ENCODE measurements around the gene ZNF735.
"Not testable (repeated sequence)": the region's sequence is repeated elsewhere in the genome, so short reads cannot be mapped to it uniquely, and the experiment has no call there.

Gene ZNF735

GRCh38 chr7:64184376-64184775 is 22.6 kb upstream of the ZNF735 start:
- H3K27ac ChIP-seq: no peak overlapping the region
- no peaks in the 10 kb centered on the region for H3K9me3 ChIP-seq (ENCODE audit: control insufficient read depth, low read length)
- H3K4me3 ChIP-seq (ENCODE audit: low read depth, low read length): no peak overlapping the region
- no peaks in the 10 kb centered on the region for H3K79me2 ChIP-seq
- no peaks in the 10 kb centered on the region for H3K4me1 ChIP-seq
- no peak overlapping the region for H3K4me2 ChIP-seq (ENCODE audit: low read length)
- no peak overlapping the region for H3K9ac ChIP-seq
- TF ChIP-seq, protein P1, sequence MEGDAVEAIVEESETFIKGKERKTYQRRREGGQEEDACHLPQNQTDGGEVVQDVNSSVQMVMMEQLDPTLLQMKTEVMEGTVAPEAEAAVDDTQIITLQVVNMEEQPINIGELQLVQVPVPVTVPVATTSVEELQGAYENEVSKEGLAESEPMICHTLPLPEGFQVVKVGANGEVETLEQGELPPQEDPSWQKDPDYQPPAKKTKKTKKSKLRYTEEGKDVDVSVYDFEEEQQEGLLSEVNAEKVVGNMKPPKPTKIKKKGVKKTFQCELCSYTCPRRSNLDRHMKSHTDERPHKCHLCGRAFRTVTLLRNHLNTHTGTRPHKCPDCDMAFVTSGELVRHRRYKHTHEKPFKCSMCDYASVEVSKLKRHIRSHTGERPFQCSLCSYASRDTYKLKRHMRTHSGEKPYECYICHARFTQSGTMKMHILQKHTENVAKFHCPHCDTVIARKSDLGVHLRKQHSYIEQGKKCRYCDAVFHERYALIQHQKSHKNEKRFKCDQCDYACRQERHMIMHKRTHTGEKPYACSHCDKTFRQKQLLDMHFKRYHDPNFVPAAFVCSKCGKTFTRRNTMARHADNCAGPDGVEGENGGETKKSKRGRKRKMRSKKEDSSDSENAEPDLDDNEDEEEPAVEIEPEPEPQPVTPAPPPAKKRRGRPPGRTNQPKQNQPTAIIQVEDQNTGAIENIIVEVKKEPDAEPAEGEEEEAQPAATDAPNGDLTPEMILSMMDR (IDR thresholded peaks at IDR 0.05): no peak
- no peaks in the 10 kb centered on the region for H3K27me3 ChIP-seq (ENCODE audit: control insufficient read depth, insufficient read depth, low read length)
- H2AFZ ChIP-seq: no peak overlapping the region
- no peaks in the 10 kb centered on the region for H3K36me3 ChIP-seq (ENCODE audit: control insufficient read depth, insufficient read depth, low read length)

DNA sequence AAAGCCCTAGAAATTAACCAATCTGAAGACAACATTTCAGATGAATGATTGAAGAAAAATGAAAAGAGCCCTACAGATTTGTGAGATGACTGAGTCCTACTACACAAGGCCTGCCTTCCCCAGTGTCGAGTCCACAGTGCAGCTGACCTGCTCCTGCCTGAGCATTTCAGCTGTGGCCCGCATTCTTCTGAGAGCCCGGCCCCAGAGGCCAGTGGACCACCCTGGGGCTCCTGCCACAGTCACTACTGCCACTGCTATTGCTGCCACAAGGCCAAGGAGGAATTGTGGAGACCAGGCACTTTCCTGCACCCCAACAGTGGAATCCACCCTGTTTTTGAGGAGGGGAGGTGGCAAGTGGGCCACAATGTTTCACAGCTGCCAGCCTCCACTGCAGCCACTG is 19.6 kb upstream of the ZNF735 start:
- Histone ChIP-seq H3K79me2 (no peaks in the 10 kb centered on the region), H3K4me3 (ENCODE audit: low read depth, low read length) (no peak overlapping the region), H3K27ac (no peak overlapping the region), H3K9ac (no peak overlapping the region), H3K36me3 (ENCODE audit: control insufficient read depth, insufficient read depth, low read length) (no peaks in the 10 kb centered on the region), H3K4me2 (ENCODE audit: low read length) (no peak overlapping the region), H3K4me1 (no peaks in the 10 kb centered on the region), H2AFZ (no peak overlapping the region), H3K9me3 (ENCODE audit: control insufficient read depth, low read length) (no peaks in the 10 kb centered on the region), H3K27me3 (ENCODE audit: control insufficient read depth, insufficient read depth, low read length) (no peaks in the 10 kb centered on the region)
- TF ChIP-seq, protein P1 (IDR thresholded peaks at IDR 0.05): no peak

- TF ChIP-seq, protein P1 (IDR thresholded peaks at IDR 0.05): no peak
- no peaks in the 10 kb centered on the region for H3K4me1 ChIP-seq
- no peaks in the 10 kb centered on the region for H3K36me3 ChIP-seq (ENCODE audit: control insufficient read depth, insufficient read depth, low read length)
- H3K27ac ChIP-seq: no peak overlapping the region
- H3K4me2 ChIP-seq (ENCODE audit: low read length): no peak overlapping the region
- no peak overlapping the region for H3K9ac ChIP-seq
- no peaks in the 10 kb centered on the region for H3K27me3 ChIP-seq (ENCODE audit: control insufficient read depth, insufficient read depth, low read length)
- no peak overlapping the region for H3K4me3 ChIP-seq (ENCODE audit: low read depth, low read length)
- no peak overlapping the region for H2AFZ ChIP-seq
- H3K79me2 ChIP-seq: no peaks in the 10 kb centered on the region
- no peaks in the 10 kb centered on the region for H3K9me3 ChIP-seq (ENCODE audit: control insufficient read depth, low read length)
These were observed 14.8 kb upstream of the ZNF735 start for GRCh38 chr7:64192148-64192704.

GRCh38 chr7:64192775-64193174 is 14.2 kb upstream of the ZNF735 start:
- Histone ChIP-seq H3K27ac (no peak overlapping the region), H3K79me2 (no peaks in the 10 kb centered on the region), H3K4me1 (no peaks in the 10 kb centered on the region), H3K4me3 (ENCODE audit: low read depth, low read length) (no peak overlapping the region), H2AFZ (no peak overlapping the region), H3K27me3 (ENCODE audit: control insufficient read depth, insufficient read depth, low read length) (no peaks in the 10 kb centered on the region), H3K9me3 (ENCODE audit: control insufficient read depth, low read length) (no peaks in the 10 kb centered on the region), H3K4me2 (ENCODE audit: low read length) (no peak overlapping the region), H3K9ac (no peak overlapping the region), H3K36me3 (ENCODE audit: control insufficient read depth, insufficient read depth, low read length) (no peaks in the 10 kb centered on the region)
- TF ChIP-seq, protein P1 (IDR thresholded peaks at IDR 0.05): no peak

GRCh38 chr7:64219710-64220298 is 12.8 kb downstream of the ZNF735 start:
- H3K27ac ChIP-seq; H3K9me3 ChIP-seq (ENCODE audit: control insufficient read depth, low read length); H2AFZ ChIP-seq; H3K79me2 ChIP-seq; H3K4me2 ChIP-seq (ENCODE audit: low read length); H3K4me1 ChIP-seq; H3K4me3 ChIP-seq (ENCODE audit: low read depth, low read length); H3K27me3 ChIP-seq (ENCODE audit: control insufficient read depth, insufficient read depth, low read length); H3K9ac ChIP-seq; H3K36me3 ChIP-seq (ENCODE audit: control insufficient read depth, insufficient read depth, low read length): not testable (repeated sequence)
